Chondrocyte (in vitro differentiated cells): ENCODE measurements around the gene EXOC2. TPM values are rescaled to one million over a fixed set of nuclear protein-coding genes. Genes with fewer than 3 reads are reported as not detected.

Source experiments
- DNase-seq: peaks from one replicate; pipeline ENCODE4 v3.0.0; 2021; ENCODE audit warnings: mixed read lengths, low spot score
- H3K27ac Mint-ChIP-seq: one replicate; pipeline ENCODE4 v1.8.0; 2021; ENCODE audit warnings: mild to moderate bottlenecking, moderate library complexity, mixed read lengths; ENCODE audit not compliant: unreplicated experiment
- H3K27me3 Mint-ChIP-seq: 2 replicates; pipeline ENCODE4 v1.8.0; 2021; ENCODE audit warnings: low read depth, mixed read lengths
- H3K36me3 Mint-ChIP-seq: 2 replicates; pipeline ENCODE4 v1.8.0; 2021; ENCODE audit warnings: low read depth, mixed read lengths
- H3K4me1 Mint-ChIP-seq: 2 replicates; pipeline ENCODE4 v1.8.0; 2021; ENCODE audit warnings: low read depth, mild to moderate bottlenecking, mixed read lengths
- H3K4me3 Mint-ChIP-seq: one replicate; pipeline ENCODE4 v1.8.0; 2021; ENCODE audit warnings: mild to moderate bottlenecking, moderate library complexity, mixed read lengths; ENCODE audit not compliant: unreplicated experiment
- H3K9me3 Mint-ChIP-seq: 2 replicates; pipeline ENCODE4 v1.8.0; 2021; ENCODE audit warnings: low read depth, mixed read lengths
- CTCF ChIP-seq: fragments of 200-600 bp; sonication (generic); IDR thresholded peaks from 2 replicates; pipeline ENCODE4 v1.5.0; 2021; ENCODE audit warnings: antibody characterized with exemption, mild to moderate bottlenecking, moderate library complexity
- total RNA-seq: library from RNA; stranded (reverse); gene quantifications from 3 replicates; pipeline ENCODE4 v1.2.1, GENCODE V29; 2021

Gene EXOC2
- total RNA-seq, 1 donor from 2014 or later, result 27.5 TPM

GRCh38 chr6:467111-467510 lies 225.8 kb downstream of the EXOC2 start:
- H3K27ac Mint-ChIP-seq, result no peak overlapping the region
- no peaks in the 10 kb centered on the region for H3K4me1 Mint-ChIP-seq
- DNase-seq, result no peak
- no peaks in the 10 kb centered on the region for H3K36me3 Mint-ChIP-seq
- H3K27me3 Mint-ChIP-seq, result peaks cover 38% of the 10 kb centered on the region
- no peaks in the 10 kb centered on the region for H3K9me3 Mint-ChIP-seq
- no peak for TF ChIP-seq CTCF
- no peak overlapping the region for H3K4me3 Mint-ChIP-seq

GRCh38 chr6:466564-466963 lies 226.4 kb downstream of the EXOC2 start:
- no peak for TF ChIP-seq CTCF
- Mint-ChIP-seq H3K4me1 (no peaks in the 10 kb centered on the region), H3K27me3 (peaks cover 43% of the 10 kb centered on the region), H3K36me3 (no peaks in the 10 kb centered on the region), H3K4me3 (no peak overlapping the region), H3K27ac (no peak overlapping the region), H3K9me3 (no peaks in the 10 kb centered on the region)
- no peak for DNase-seq

GRCh38 chr6:465531-466348 lies 227.2 kb downstream of the EXOC2 start:
- Mint-ChIP-seq H3K4me3 (no peak overlapping the region), H3K36me3 (no peaks in the 10 kb centered on the region), H3K27me3 (peaks cover 46% of the 10 kb centered on the region), H3K9me3 (no peaks in the 10 kb centered on the region), H3K4me1 (no peaks in the 10 kb centered on the region), H3K27ac (no peak overlapping the region)
- TF ChIP-seq CTCF, result no peak
- no peak for DNase-seq

GRCh38 chr6:456887-457286 lies 236.1 kb downstream of the EXOC2 start:
- H3K36me3 Mint-ChIP-seq, result no peaks in the 10 kb centered on the region
- peaks cover 13% of the 10 kb centered on the region for H3K9me3 Mint-ChIP-seq
- H3K27me3 Mint-ChIP-seq, result peaks cover 21% of the 10 kb centered on the region
- no peak for TF ChIP-seq CTCF
- no peak overlapping the region for H3K27ac Mint-ChIP-seq
- no peak overlapping the region for H3K4me3 Mint-ChIP-seq
- H3K4me1 Mint-ChIP-seq, result no peaks in the 10 kb centered on the region
- DNase-seq, result no peak

- DNase-seq, result no peak
- Mint-ChIP-seq H3K9me3 (peaks cover 13% of the 10 kb centered on the region), H3K36me3 (no peaks in the 10 kb centered on the region), H3K27me3 (peaks cover 20% of the 10 kb centered on the region), H3K4me1 (no peaks in the 10 kb centered on the region), H3K27ac (no peak overlapping the region), H3K4me3 (no peak overlapping the region)
- no peak for TF ChIP-seq CTCF
These were observed 236.5 kb downstream of the EXOC2 start for GRCh38 chr6:456358-456867.
